Measurements from ENCODE around the gene SIVA1.
"Not testable (repeated sequence)": the region's sequence is repeated elsewhere in the genome, so short reads cannot be mapped to it uniquely, and the experiment has no call there.

SIVA1 gene

DNA sequence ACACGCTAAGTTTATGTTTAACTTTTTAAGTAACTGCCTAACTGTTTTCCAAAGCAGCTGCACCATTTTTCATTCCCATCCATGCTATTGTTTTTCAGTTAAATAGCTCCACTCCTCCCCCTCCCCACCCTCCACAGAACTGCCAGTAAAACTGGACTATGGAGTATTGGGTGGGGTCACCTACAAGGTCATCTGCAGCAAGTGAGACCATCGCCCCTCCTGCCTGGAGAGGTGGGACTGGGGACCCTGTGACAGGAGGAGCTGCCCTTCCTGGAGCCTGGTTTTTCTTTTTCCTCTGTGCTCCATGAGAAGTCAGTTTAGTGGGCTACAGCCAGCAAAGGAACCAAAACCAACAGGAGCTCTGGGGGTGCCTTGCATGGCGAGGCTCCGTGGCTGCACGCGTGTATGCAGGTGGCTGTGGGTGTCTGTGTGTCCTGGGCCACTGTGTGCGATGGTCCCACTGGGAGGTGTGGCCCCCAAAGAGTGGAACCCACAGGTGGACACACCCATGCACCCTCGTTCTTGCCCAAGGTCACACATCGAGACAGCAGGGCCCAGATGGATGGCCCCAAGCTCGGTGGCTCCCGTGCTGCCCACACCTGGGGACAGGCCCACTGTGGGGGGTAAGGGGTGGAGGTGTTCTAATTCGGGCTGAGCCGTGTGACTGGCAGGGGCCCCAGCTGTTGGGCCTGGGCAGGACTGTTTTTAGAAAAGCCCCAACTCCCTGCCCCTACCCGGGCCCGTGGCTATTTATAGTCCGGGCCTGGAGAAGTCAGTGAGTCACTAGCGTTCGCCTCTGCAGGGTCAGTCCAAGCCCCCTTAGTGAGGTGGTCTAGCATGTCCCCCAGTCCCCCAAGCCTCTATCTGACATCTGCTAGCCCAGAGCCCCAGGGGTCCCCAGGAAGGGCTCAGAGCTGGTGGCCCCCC, 31.2 kb upstream of the SIVA1 start:
- DNase-seq = no peak

DNA sequence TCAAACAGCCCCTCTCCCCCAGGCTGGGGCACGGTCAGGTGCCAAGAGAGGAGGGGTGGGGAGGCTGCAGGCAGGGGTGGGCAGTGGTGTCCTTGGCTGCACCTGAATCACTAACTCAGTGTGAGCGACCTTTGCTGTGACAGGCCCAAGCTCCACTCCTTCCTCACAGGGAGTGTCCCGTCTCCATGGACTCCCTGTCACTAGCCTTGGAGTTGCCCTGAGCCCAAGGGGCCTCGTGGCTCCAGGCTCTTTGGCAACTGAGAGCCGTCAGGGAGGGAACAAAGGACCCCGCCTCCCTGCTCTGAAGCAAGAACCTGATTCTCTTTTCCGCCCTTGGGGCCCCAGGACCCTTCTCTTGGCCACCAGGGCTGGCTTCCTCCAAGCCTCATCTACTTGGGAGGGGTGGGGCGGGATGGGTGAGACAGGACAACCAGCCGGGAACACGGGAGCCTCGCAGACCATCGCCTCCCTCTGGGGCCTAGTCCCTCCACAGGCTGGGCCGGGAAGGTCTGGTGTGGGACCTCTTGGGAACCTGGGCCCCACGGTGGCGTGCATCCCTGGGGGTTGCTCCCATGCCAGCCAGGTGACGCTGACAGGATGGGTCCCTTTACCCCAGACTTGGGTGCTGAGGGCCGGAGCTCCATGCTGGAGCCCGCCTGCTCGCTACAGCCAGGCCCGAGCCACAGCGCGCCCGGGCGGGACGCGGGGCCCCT, 29.9 kb upstream of the SIVA1 start:
- no peak for DNase-seq

DNA sequence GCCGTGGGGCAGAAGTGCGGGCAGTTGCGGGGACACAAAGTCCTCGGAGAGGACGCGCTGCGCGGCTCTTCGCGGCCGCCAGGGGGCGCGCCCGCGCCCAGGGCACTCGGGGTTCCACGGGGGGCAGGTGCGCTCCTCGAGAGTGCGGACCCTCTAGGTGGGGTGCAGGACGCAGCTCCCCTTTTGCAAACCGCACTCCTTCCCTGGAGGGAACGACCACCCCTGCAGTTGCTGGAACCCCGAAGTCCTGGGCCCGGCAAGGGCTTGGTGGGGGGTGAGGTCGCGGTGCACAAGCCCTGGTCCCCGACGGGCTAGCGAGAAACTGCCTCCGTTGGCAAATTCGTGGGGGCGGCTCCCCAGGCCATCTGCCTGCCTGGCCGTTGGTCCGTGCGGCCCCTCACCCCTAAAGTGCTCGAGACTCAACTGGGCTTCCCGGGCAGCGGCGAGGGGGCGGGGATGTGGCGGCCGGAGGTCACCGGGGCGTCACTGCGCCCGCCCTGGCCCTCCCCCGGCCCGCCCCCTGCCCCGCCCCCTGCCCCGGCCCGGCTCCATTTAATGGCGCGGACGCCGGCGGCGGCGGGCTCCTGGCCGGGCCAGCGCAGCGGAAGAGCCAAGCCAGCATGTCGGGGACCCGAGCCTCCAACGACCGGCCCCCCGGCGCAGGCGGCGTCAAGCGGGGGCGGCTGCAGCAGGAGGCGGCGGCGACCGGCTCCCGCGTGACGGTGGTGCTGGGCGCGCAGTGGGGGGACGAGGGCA, 29.1 kb upstream of the SIVA1 start, which contains the start of gene ADSS1:
TSS of gene ADSS1 (plus strand) at position 579 of the 756 bp plus-strand sequence. CDS start at position 621, 42 bp downstream.
- no peak for DNase-seq

DNA sequence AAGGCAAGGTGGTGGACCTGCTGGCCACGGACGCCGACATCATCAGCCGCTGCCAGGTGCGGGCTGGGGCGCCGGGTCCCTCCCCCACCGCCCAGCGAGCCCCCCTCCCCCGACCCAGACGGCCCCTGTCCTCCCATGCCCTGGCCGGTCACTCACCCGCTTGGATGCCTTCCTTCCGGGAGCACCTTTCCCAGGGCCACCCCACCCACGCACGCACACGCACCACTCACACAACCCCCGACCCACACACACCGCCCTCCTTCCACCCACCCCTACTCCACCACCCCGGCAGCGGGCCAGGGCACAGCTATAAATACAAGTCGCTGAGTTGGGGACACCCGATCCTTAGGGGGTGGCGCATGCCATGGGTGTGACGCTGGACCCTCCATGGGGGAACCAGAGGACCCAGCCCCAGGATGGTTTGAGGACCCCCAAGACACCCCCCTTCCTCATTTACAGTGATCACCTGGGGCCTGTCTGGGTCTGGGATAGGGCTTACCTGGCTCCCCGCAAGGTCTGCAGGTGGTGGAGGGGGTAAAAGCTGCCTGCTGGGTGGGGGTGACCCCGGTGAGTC, 28.5 kb upstream of the SIVA1 start:
- no peak for DNase-seq

DNA sequence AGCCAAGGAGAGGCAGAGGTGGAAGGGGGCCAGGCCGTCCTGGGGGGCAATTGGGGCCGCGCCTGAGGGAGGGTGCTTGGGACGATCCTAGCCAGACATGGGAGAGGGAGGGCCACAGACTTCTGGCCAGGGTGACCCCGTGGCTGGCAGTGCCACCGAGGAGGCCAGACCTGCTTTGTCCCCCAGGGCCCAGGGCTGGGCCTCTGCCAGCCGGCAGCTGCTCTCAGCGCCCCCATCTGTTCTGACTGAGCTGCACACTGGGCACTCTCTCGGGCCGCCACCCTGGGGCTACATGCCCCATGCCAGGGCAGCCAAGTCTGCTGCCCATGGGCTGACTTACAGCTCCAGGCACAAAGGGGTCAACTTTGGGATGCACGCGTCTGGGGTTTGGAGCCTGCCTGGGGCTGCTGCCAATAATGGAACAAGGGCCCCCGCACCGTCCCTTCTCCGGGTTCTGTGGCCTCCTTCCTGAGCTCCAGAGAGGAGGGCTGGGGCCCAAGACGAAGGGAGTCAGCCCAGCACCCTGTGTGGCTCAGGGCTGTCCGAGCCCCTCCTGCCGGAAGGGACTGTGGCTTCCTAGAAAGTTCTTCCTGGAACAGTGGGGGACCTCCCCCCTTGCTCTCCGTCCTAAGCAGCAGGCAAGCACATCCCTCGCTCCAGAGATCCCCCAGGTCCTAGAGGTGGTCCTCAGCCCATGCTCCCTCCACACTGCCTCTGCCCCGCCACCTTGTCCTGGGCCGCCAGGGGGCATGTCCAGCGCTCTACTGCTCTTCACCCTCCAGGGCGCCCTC, 27.8 kb upstream of the SIVA1 start:
- DNase-seq = no peak

DNA sequence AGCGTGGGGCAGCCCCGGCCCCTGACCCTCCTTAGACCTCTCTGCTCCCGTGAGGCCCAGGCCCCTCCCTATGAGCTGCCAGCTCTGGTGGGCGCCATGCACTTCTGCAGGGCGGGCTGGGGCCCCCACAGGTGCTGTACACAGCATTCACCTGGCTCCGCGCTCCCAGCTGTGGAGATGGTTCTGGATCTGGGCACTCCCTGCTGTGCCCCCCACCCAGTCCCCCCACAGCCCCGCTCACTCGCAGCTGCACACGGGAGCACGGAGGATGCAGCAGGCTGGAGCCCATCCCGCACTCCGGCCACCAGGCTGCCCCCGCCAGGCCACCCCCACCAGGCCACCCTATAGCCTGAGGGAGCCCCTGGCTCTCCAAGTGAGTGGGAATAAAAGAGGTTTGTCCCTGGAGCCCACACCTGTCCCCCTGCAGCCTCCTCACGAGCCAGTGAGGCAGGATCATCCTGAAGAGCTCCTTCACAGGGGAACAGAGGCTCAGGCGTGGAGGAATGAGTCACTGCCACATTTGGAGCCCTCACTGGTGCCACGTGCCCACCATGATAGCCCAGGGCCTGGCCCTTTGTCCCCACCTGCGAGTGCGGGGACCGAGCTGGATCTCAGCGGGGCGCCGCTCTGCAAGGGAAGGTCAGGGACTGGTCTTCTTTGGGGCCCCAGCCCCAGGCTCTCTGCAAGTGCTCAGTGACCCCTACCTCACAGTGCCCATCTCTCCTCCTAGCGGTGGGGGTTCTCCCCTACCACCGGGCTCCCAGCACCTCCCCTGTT, 27.0 kb upstream of the SIVA1 start:
- DNase-seq = no peak

DNA sequence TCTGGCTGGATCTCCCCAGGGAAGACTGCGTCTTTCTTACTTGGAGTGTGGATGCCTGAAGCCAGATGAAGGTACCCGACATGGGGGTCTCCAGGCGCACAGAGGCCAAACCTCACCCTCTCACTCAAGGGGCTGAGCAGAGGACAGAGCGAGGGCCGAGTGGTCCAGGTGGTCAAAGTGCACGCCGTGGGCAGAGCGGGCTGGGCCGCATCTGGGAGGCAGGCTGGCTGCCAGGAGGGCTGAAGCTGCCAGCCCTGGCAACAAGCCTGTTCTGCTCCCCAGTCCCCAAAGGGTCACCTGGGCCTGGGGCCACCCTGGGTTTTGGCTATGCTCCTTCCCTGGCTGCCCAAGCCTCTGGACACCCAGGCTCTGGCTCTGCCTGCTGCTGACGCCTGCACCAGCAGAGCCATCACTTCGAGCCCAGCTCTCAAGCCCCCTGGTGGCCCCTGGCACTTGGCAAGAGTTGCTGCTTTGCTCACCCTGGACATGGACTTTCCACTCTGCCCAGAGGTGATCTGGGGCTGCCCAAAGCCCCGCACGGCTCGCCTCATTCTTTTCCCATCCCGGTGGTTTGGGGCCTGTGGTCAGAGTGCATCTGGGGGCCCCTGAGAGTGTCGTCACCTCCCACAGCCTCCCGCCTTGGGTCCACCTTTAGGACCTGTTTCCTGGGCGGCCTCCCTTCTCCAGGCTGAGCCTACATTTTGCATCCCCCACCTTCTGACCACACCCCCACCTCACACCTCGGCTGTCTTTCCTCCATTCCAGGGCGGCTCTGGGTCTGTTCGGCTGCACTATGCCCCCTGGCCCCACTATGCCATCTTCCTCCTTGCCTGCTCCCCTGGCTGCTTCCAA, 26.1 kb upstream of the SIVA1 start:
- DNase-seq = no peak

DNA sequence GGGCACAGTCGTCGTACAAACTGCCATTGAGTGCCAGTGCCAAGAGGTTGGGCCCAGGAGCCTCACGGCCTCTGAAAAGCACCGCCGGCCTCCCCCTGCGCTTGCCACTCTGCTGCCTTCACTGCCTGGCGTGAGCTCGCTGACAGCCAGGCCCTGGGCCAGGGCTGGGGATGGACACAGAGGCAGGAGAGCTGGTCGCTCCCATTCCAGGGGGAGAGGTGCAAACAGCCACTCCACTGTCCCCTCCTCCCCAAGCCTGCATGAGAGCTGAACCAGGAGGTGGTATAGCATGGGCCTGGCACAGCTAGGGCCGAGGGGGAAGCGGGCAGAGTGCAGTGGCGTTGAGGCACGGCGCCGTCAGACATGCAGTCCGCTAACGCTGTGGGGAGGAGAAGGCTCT, 24.3 kb upstream of the SIVA1 start:
- DNase-seq = no peak

DNA sequence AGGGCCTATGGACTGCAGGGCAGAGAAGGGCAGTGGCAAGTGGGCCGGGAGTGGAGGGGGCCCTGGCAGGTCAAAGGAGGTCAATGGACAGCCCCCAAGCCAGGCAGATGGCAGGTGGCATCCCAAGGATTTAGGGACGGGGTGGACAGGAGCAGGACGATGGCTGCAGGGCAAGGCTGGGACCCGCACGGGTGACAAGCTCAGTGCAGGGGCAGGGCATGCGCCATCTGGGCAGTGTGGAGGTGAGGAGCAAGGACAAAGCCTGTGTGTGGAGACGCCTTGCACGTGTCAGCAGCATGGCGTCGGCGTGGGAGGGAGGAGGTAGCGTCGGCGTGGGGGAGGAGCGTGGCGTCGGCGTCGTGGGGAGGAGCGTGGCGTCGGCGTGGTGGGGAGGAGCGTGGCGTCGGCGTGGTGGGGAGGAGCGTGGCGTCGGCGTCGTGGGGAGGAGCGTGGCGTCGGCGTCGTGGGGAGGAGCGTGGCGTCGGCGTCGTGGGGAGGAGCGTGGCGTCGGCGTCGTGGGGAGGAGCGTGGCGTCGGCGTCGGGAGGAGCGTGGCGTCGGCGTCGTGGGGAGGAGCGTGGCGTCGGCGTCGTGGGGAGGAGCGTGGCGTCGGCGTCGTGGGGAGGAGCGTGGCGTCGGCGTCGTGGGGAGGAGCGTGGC, 23.6 kb upstream of the SIVA1 start:
- not testable (repeated sequence) for DNase-seq

DNA sequence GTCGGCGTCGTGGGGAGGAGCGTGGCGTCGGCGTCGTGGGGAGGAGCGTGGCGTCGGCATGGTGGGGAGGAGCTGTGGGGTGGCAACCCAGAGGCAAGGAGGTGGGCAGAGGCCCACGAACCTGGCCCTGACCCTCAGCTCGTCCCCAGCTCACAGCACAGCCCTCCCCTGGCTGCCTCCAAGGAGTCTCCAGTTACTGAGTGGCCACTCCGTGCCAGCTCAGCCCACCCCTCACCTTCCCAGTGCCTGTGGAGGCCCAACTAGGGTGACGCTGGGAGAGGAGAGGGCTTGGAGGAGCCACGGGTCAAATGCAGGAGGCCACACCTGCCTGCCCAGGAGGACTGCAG, 23.1 kb upstream of the SIVA1 start:
- DNase-seq = no peak

DNA sequence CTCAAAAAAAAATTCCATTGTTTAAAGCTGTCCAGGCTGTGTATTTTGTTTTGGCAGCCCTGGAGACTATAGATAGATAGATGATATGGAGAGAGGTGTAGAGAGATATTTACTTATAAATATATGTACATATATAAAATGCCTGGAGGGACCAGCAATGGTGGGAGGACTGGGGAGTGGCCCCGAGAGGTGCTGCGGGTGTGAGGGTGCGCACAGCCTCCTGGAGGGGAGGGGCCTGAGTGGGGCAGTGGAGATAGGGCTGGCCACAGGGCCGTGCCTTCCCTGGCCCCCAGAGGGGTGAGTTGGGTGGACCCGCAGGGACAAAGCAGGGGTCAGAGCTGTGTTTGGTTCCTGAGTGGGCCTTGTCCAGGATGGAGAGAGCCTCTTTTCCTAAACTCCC, 22.5 kb upstream of the SIVA1 start:
- no peak for DNase-seq

DNA sequence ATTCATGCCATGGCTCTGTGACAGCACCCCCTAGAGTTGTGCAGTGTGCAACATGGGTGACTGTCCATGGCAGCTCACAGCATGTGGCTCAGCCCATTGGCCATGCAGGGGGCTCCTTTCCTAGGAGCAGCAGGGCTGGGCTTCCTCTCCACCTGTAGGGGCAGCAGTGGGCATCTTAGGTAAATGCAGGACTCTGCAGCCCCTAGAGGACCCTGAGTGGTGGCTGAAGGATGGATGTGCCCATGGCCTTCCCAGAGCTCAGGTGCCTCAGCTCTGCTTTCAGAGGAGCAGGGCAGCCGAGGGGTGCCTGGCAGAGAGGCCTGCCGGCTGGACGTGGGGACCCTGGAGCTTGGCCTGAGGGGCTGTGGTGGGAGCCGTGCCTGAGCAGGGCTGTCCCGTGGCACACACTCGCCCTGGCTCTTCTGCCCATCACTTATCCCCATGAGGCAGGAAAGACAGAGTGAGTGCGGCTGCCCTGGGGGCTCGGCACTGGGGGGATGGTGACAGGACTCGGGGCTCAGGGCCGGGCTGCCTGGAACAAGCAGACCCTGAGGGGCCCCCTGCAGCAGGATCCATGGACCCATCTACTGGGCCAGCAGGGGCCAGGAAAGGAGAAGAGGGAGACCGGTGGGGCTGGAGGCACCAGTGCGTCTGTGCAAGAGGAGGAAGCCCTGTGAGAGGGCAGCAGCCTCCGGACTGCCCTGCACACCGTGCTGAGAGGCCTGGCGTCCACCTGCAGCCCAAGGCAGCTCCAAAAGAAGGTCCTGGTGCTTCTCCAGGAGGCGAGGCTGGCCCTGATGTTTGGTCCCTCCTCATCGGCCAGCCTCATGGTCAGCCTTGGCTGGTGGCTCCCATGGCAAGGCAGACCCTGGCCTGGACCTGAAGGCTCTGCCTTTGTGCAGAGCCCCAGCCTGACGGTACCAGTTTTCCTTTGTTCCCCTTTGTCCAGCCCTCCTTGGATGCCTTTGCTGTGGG, 21.3 kb upstream of the SIVA1 start:
- DNase-seq = no peak

DNA sequence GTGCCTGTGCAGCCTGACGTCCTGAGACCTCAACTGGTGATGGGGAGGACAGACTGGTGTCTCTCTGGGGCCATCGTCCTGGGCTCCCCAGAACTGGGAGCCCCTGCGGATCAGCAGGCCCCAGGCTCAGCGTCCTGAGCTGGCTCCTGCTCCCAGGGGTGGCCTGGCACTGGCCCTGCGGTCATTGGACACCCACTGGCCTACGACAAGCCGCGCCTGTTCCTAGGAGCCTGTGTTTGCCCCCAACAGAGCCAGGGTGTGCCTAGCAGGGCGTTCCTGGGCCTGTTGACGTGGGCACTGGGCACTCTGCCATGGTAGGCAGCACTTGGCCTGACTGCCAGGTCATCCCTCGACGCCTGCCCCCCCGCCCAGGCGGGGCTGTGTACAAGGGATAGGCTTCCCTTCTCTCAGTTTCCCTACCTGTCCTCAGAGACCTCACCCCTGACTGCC, 20.6 kb upstream of the SIVA1 start:
- DNase-seq = no peak

DNA sequence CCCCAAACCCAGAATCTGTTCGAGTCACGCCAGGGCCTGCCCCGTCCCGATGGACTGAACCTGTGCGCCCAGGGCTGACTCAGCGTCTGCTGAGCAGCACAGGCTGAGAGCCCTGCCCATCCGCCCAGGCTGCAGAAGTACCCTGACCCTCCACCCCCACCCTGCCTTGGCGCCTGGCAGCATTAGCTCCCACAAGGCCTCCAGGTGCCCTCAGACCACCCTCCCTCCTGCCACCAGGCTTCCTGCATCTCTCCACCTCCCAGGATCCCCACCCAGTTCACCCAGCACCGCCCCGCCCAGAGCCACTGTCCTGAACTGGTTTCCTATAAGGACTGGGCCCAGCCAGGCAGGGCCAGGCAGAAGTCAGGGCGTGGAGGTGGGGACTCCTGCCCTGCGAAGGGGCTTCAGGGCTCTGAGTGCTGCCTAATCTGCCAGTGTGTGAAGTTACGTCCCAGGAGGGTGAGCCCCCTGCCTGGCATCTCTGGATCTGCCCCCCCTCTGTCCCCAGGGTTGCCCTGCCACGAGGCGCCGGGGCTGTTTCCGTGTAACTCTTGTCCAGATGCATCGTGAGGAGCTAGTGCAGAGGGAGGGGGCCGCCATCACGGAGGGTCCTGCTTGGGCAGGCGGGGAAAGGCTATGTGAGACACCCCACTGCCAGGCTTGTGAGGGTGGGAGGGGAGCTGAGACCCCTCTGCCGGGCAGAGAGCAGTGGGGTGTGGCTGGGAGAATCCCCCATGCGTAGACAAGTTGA, 19.8 kb upstream of the SIVA1 start:
- DNase-seq = no peak

DNA sequence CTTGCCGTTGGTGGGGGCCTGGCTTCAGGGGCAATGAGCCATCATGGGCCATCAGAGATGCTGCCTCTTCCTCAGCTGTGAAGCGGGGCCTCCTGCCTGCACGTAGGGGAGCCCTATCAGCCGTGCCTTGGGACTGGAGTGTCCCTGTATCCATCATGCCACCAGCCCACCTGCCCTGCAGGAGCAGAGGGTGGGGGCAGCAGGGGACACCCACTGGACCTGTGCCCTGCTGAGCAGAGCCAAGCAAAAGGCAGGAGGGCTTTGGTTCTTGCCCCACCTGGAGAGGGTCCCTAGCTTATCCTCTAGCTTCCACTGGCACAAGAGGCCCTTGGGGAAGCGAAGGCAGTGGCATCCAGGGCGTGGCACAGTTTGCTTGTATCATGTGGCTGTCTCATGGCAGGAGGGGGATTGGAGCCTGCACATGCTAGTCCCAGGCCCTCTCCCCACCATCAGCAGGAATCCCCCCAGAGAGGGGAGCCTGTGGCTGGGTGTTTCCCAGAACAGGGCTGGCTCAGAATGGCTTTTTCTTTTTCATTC, 18.8 kb upstream of the SIVA1 start:
- no peak for DNase-seq

DNA sequence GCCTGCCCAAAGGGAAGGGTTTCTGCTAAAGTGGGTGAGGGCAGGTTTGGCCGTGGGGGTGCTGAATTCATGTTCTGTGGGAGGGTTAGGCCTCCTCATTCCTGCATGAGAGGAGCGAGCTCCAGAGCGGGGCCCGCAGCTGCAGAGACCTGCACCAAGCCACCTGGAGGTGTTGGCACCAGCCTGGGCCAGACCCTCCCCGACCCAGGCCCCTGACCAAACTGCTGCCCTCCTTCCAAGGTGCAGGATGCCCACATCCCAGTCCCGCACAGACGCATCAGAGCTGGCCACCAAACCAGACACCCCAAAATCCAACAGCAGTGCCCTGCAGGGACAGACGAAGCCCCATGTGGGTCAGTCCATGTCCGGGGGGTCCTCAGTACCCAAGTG, 18.4 kb upstream of the SIVA1 start:
- DNase-seq = no peak

DNA sequence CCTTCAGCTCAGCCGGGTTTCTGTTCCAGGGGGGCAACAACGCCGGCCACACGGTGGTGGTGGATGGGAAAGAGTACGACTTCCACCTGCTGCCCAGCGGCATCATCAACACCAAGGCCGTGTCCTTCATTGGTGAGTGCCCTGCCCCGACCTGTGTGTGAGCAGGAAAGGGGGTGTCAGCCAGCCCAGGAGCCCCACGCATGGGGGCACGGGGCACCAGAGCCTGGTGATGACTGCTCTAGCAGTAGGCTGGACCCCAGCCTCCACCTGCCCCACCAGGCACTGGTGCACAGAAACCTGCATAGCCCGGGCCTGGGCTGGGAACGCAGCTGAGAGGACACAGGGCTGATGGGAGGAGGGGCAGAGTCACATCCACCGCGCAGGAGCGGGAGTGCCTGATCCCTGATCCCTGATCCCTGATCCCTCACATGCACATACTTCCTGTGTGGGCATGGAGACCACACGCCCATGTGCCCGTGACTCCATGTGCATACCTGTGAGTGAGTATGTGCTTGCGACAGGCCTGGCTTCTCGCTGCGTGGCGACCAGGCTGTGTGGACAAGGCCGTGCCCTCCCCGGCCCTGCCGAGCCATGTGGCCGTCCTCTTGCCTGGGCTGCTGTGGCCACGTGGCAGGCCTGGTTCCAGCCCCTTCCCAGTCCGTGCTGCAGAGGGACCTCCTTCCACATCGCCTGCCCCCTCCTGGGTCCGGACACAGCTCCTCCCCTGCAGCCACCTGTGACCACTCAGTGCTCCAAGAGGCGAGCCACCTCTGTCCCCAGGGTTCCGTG, 17.8 kb upstream of the SIVA1 start:
- DNase-seq = no peak
